HepG2 (cell line): ENCODE results near the gene DND1. TPM values are rescaled to one million over a fixed set of nuclear protein-coding genes. Genes with fewer than 3 reads are reported as not detected.

Experiments used
- ATAC-seq: fragments of 200-7000 bp; cut with Tn5 transposase; 3 replicates; pipeline ENCODE4 v1.9.1; 2020; ENCODE audit warnings: mild to moderate bottlenecking, moderate library complexity
- BruUV-seq: library from RNA; stranded (reverse); fragments of 400-500 nt; replicated peaks from 2 replicates; lab custom pipeline; 2021; lab: Mats Ljungman, UMichigan
- CTCF ChIA-PET: fragments of 300-600 bp; formaldehyde crosslinking; extraction: SDS; loops from one replicate; lab custom pipeline; 2021; ENCODE audit warnings: low total read pairs, inconsistent platforms, low intra/inter-chr PET ratio; lab: Yijun Ruan, JAX
- POLR2A ChIA-PET: fragments of 350-600 bp; sonication (Branson Sonifier 250); formaldehyde crosslinking; loops from one replicate; lab custom pipeline; 2020; ENCODE audit warnings: antibody characterized with exemption, inconsistent platforms; lab: Yijun Ruan, JAX
- DNase-seq: peaks from one replicate; pipeline ENCODE4 v3.0.0-alpha.2; 2015; ENCODE audit warnings: low spot score
- FAIRE-seq: peaks from 3 replicates; lab custom pipeline; 2011; peaks lifted over from hg19 to GRCh38; lab: Jason Lieb, UNC
- H2AFZ ChIP-seq: one replicate; pipeline ENCODE4 v1.6.1; 2011; ENCODE audit warnings: low read length, inconsistent platforms
- H3K27ac ChIP-seq: fragments of 300-600 bp; 3 replicates; pipeline ENCODE4 v1.8.0; 2011; ENCODE audit warnings: mixed run types, mild to moderate bottlenecking, mixed read lengths, low read length, inconsistent platforms; ENCODE audit not compliant: insufficient read depth; ENCODE audit errors: extremely low read length
- H3K27me3 ChIP-seq, 2 experiments: fragments of 200-600 bp in 1 of 2; 2 replicates in 1 of 2; 3 replicates in 1 of 2; pipeline versions ENCODE4 v1.6.0 to v1.8.0; 2011; ENCODE audit warnings: low read length in 2 of 2, mild to moderate bottlenecking in 2 of 2, moderate library complexity in 2 of 2, inconsistent platforms in 1 of 2; ENCODE audit not compliant: insufficient read depth in 2 of 2, control insufficient read depth in 1 of 2
- H3K36me3 ChIP-seq, 2 experiments: fragments of 200-600 bp in 1 of 2; replicated peaks in 1 of 2; 2 replicates in 1 of 2; 3 replicates in 1 of 2; pipeline versions ENCODE4 v1.5.1 to v1.8.0; 2011; ENCODE audit warnings: low read length in 2 of 2, inconsistent platforms in 1 of 2; ENCODE audit not compliant: insufficient read depth in 2 of 2, control insufficient read depth in 1 of 2
- H3K4me1 ChIP-seq: 2 replicates; pipeline ENCODE4 v1.5.1; 2012; ENCODE audit warnings: low read length, inconsistent platforms; ENCODE audit not compliant: insufficient read depth
- H3K4me2 ChIP-seq: 2 replicates; pipeline ENCODE4 v1.6.0; 2011; ENCODE audit warnings: low read depth, low read length, inconsistent platforms
- H3K4me3 ChIP-seq, 3 experiments: fragments of 200-600 bp in 1 of 3; sonication (generic), shearing (Covaris generic) in 1 of 3; replicated peaks in 1 of 3; 2 replicates each; pipeline ENCODE4 v1.5.1; 2011 to 2016; ENCODE audit warnings: low read length in 3 of 3, inconsistent platforms in 2 of 3, low read depth in 2 of 3, mild to moderate bottlenecking in 2 of 3, control low read depth in 1 of 3, mixed read lengths in 1 of 3; ENCODE audit not compliant: insufficient read depth in 1 of 3
- H3K79me2 ChIP-seq: one replicate; pipeline ENCODE4 v1.6.1; 2011; ENCODE audit warnings: low read length, inconsistent platforms; ENCODE audit not compliant: insufficient read depth
- H3K9ac ChIP-seq: 2 replicates; pipeline ENCODE4 v1.6.0; 2011; ENCODE audit warnings: mild to moderate bottlenecking, low read depth, low read length, inconsistent platforms; ENCODE audit not compliant: insufficient read depth
- H3K9me3 ChIP-seq: 2 replicates; pipeline ENCODE4 v1.5.1; 2012; ENCODE audit warnings: mild to moderate bottlenecking, low read length
- H4K20me1 ChIP-seq: 2 replicates; pipeline ENCODE4 v1.6.0; 2011; ENCODE audit warnings: inconsistent platforms, mild to moderate bottlenecking, low read length, moderate library complexity; ENCODE audit not compliant: insufficient read depth
- ARID2 ChIP-seq: sonication (generic); formaldehyde crosslinking; IDR thresholded peaks from 2 replicates; pipeline ENCODE4 v1.8.1; 2022; ENCODE audit warnings: mild to moderate bottlenecking, missing genetic modification reagents, borderline replicate concordance
- ATF4 ChIP-seq, 2 experiments: fragments of 450-650 bp in 1 of 2; sonication (generic) in 1 of 2; formaldehyde crosslinking; IDR thresholded peaks; 2 replicates each; pipeline versions ENCODE4 v1.5.0 to v1.8.0; 2020 to 2022; ENCODE audit warnings: mild to moderate bottlenecking in 1 of 2, missing genetic modification reagents in 1 of 2
- CEBPB ChIP-seq: IDR thresholded peaks from 2 replicates; pipeline ENCODE4 v1.6.1; 2011; ENCODE audit warnings: low read depth, low read length, improper control_type of control experiment, borderline replicate concordance
- CEBPG ChIP-seq: IDR thresholded peaks from 2 replicates; pipeline ENCODE4 v1.6.1; 2016
- CSRNP2 ChIP-seq: sonication (generic); formaldehyde crosslinking; conservative IDR thresholded peaks from 2 replicates; pipeline ENCODE4 v1.8.0; 2022; ENCODE audit warnings: low read depth, missing genetic modification reagents
- HNF4A ChIP-seq: sonication (generic); formaldehyde crosslinking; IDR thresholded peaks from 2 replicates; pipeline ENCODE4 v1.4.0; 2020; ENCODE audit warnings: missing genetic modification reagents
- MAX ChIP-seq: IDR thresholded peaks from 2 replicates; pipeline ENCODE4 v1.6.1; 2012; ENCODE audit warnings: inconsistent platforms
- MYC ChIP-seq: sonication (generic); formaldehyde crosslinking; IDR thresholded peaks from 2 replicates; pipeline ENCODE4 v1.9.0; 2021; ENCODE audit warnings: missing genetic modification reagents, borderline replicate concordance
- NR3C1 ChIP-seq: sonication (generic); formaldehyde crosslinking; IDR thresholded peaks from 2 replicates; pipeline ENCODE4 v1.4.0; 2020; ENCODE audit warnings: missing genetic modification reagents
- POGK ChIP-seq: sonication (generic); formaldehyde crosslinking; conservative IDR thresholded peaks from 2 replicates; pipeline ENCODE4 v1.8.0; 2022; ENCODE audit warnings: mild to moderate bottlenecking, moderate library complexity, missing genetic modification reagents
- RBFOX2 ChIP-seq: fragments of 200-400 bp; formaldehyde crosslinking; IDR thresholded peaks from 2 replicates; pipeline ENCODE4 v1.6.1; 2017; ENCODE audit warnings: low read depth, mild to moderate bottlenecking, low read length
- THYN1 ChIP-seq: sonication (generic); formaldehyde crosslinking; IDR thresholded peaks from 2 replicates; pipeline ENCODE4 v1.8.1; 2023; ENCODE audit warnings: low read depth, mild to moderate bottlenecking, moderate library complexity, missing genetic modification reagents, borderline replicate concordance
- TRIM24 ChIP-seq: sonication (generic); formaldehyde crosslinking; IDR thresholded peaks from 2 replicates; pipeline ENCODE4 v1.8.0; 2022; ENCODE audit warnings: mild to moderate bottlenecking, missing genetic modification reagents
- ZEB1 ChIP-seq: IDR thresholded peaks from 2 replicates; pipeline ENCODE4 v1.6.1; 2012; ENCODE audit warnings: mild to moderate bottlenecking, low read depth, inconsistent platforms; ENCODE audit not compliant: insufficient replicate concordance
- ZFP36L2 ChIP-seq: sonication (generic); formaldehyde crosslinking; IDR thresholded peaks from 2 replicates; pipeline ENCODE4 v1.4.0; 2020; ENCODE audit warnings: missing genetic modification reagents
- ZMAT5 ChIP-seq: sonication (generic); formaldehyde crosslinking; IDR thresholded peaks from 2 replicates; pipeline ENCODE4 v1.5.0; 2020; ENCODE audit warnings: mild to moderate bottlenecking, low read depth, missing genetic modification reagents, borderline replicate concordance
- ZNF331 ChIP-seq: sonication (generic); formaldehyde crosslinking; IDR thresholded peaks from 2 replicates; pipeline ENCODE4 v1.4.0; 2020; ENCODE audit warnings: missing genetic modification reagents
- ZNF33B ChIP-seq: sonication (generic); formaldehyde crosslinking; IDR thresholded peaks from 2 replicates; pipeline ENCODE4 v1.5.1; 2020; ENCODE audit warnings: mild to moderate bottlenecking, missing genetic modification reagents
- ZNF644 ChIP-seq: IDR thresholded peaks from 2 replicates; pipeline ENCODE4 v1.6.1; 2016; ENCODE audit warnings: low read depth
- WGBS: methylation state at CpG from one replicate; pipeline ENCODE4 v1.1.6; 2017; ENCODE audit warnings: low lambda C conversion rate; 5-methylcytosine and 5-hydroxymethylcytosine counted together
- in situ Hi-C: cut with HindIII; loops from 2 replicates; pipeline ENCODE4 v1.10.0; 2017; ENCODE audit warnings: low pct_unique_long_range_greater_than_20kb; ENCODE audit not compliant: extremely low pct_ligation_motif_present
- intact Hi-C: fragments of 100-400 bp; cut with micrococcal nuclease; formaldehyde crosslinking; loops from one replicate; pipeline ENCODE4 v1.10.0; 2022; ENCODE audit not compliant: unreplicated experiment
- polyA plus RNA-seq, 8 experiments: library from polyadenylated mRNA; depleted of rRNA in 3 of 8; stranded (reverse) in 7 of 8; unstranded in 1 of 8; fragments of >200 nt; fragmentation: Illumina TruSeq in 4 of 8; extraction: Trizol in 4 of 8; gene quantifications; 2 replicates each; pipeline versions ENCODE4 v1.2.1 to v1.2.3, GENCODE V29; 2011 to 2016; ENCODE audit warnings: low read depth in 4 of 8, missing spikeins in 1 of 8, mixed read lengths in 1 of 8; ENCODE audit not compliant: insufficient read depth in 1 of 8
- total RNA-seq, 5 experiments: library from RNA; depleted of rRNA; stranded (reverse); fragments of >200 nt; fragmentation: Illumina TruSeq; extraction: Trizol; gene quantifications; 2 replicates each; pipeline ENCODE4 v1.2.3, GENCODE V29; 2016; ENCODE audit warnings: low read depth in 1 of 5

DND1 gene
- total and polyA plus RNA-seq, 2 of the 13 experiments (the other 11 are each of a cell fraction or from before 2014, with no cell fraction given), result 0.48 to 0.55 TPM

GRCh38 chr5:140642718-140643117 lies 30.7 kb downstream of the DND1 start:
- DNase-seq (no peak), FAIRE-seq (peak; percentile 47), ATAC-seq (no peak)
- Histone ChIP-seq H3K4me1 (peaks cover 51% of the 10 kb centered on the region), H3K27me3 (no peaks in the 10 kb centered on the region; a peak in 2 of 5 replicates), H3K27ac (no peak overlapping the region), H3K4me3 (no peak overlapping the region), H4K20me1 (no peaks in the 10 kb centered on the region), H3K79me2 (peaks cover 44% of the 10 kb centered on the region), H2AFZ (no peak overlapping the region), H3K9me3 (no peaks in the 10 kb centered on the region), H3K4me2 (no peak overlapping the region), H3K9ac (no peak overlapping the region), H3K36me3 (peaks cover 11 to 33% of the 10 kb centered on the region in 2 experiments; a peak in 4 of 5 replicates)
- CTCF ChIA-PET, result no interaction called here
- BruUV-seq, result no TSS peak
- POLR2A ChIA-PET, result interaction anchor here (0.8 to 2.8 kb wide), 6 partner anchors 21 to 241 kb away, joined by 3 to 9 read pairs (median 4); partner anchors contain the start of genes ANKHD1, EIF4EBP3, HARS1 and HARS2
- in situ Hi-C loops (no loop called here), intact Hi-C loops (loop anchor here (10.0 kb wide), 1 partner anchor 238 kb away; the partner anchor contains the start of gene ANKHD1)
- 64% methylated on average over 3 of the region's 3 CpGs for WGBS
- TF ChIP-seq CEBPG (CRISPR knock-in tag) (peak; percentile 70), ZNF644 (no peak), CEBPB (peak; percentile 58; the same call in 1 of the 2 replicates), THYN1 (CRISPR knock-in tag) (no peak), ZNF331 (CRISPR knock-in tag) (no peak), HNF4A (CRISPR knock-in tag) (peak; percentile 52), TRIM24 (CRISPR knock-in tag) (no peak), ZFP36L2 (no peak), ZMAT5 (CRISPR knock-in tag) (no peak), ARID2 (CRISPR knock-in tag) (no peak), CSRNP2 (no peak), MAX (peak; percentile 55; the same call in 1 of the 2 replicates), ZNF33B (CRISPR knock-in tag) (no peak), MYC (CRISPR knock-in tag) (peak; percentile 28; the same call in 1 of the 2 replicates), RBFOX2 (no peak), ATF4 (CRISPR knock-in tag; IDR thresholded peaks at IDR 0.05) (peak in 1 of 2 experiments; percentile 65; a peak in 2 of 4 replicates), ZEB1 (no peak), NR3C1 (CRISPR knock-in tag) (no peak), POGK (CRISPR knock-in tag) (0 out of 2 replicates have a peak, but pooled peaks have one; percentile 7)
